ENCODE data around the gene SERTAD4. TPM values are rescaled to one million over a fixed set of nuclear protein-coding genes. Genes with fewer than 3 reads are reported as not detected.

Gene SERTAD4
- total RNA-seq, 1 donor: 2.9 TPM

DNA sequence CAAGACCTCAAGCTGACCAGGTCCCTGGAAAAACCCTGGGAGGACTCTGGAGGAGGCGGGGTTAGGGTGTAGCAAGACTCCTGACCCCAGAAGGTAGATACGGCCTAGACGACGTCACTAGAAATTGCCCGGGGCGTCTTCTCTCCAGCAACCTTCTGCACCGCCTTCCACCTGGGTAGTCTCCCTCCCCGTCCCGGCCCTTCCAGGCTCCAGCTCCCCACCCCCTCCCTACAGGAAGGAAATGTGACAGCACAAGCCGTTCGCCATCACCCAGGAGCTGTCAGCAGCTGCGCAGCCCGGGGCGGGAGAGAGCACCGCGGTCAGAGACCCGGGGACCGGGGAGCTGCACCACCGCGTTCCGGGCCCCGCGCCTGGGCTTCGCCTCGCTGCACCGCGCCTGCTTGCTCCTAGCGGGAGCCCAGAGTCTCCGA, 20.0 kb downstream of the SERTAD4 start:
- H3K9me3 ChIP-seq (ENCODE audit: low read depth, low read length): no peaks in the 10 kb centered on the region
- no peak overlapping the region for H2AFZ ChIP-seq (ENCODE audit: low read length)
- H3K4me3 ChIP-seq (ENCODE audit: insufficient read depth, low read length): no peak overlapping the region
- H4K20me1 ChIP-seq (ENCODE audit: insufficient read depth, low read length): no peaks in the 10 kb centered on the region
- DNase-seq (ENCODE audit: insufficient read length, low spot score, missing footprints): no peak
- peaks cover 13% of the 10 kb centered on the region for H3K4me1 ChIP-seq (ENCODE audit: insufficient read depth, low read length)
- TF ChIP-seq, protein P1, sequence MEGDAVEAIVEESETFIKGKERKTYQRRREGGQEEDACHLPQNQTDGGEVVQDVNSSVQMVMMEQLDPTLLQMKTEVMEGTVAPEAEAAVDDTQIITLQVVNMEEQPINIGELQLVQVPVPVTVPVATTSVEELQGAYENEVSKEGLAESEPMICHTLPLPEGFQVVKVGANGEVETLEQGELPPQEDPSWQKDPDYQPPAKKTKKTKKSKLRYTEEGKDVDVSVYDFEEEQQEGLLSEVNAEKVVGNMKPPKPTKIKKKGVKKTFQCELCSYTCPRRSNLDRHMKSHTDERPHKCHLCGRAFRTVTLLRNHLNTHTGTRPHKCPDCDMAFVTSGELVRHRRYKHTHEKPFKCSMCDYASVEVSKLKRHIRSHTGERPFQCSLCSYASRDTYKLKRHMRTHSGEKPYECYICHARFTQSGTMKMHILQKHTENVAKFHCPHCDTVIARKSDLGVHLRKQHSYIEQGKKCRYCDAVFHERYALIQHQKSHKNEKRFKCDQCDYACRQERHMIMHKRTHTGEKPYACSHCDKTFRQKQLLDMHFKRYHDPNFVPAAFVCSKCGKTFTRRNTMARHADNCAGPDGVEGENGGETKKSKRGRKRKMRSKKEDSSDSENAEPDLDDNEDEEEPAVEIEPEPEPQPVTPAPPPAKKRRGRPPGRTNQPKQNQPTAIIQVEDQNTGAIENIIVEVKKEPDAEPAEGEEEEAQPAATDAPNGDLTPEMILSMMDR (IDR thresholded peaks at IDR 0.05; ENCODE audit: extremely low read depth, low read depth, low read length): no peak
- peaks cover 38% of the 10 kb centered on the region for H3K27me3 ChIP-seq (ENCODE audit: insufficient read depth, low read length)
- no peak overlapping the region for H3K4me2 ChIP-seq (ENCODE audit: insufficient read depth, low read length)
- H3K27ac ChIP-seq (ENCODE audit: low read depth, low read length): no peak overlapping the region
- no peaks in the 10 kb centered on the region for H3K36me3 ChIP-seq (ENCODE audit: insufficient read depth, low read length)
- H3K79me2 ChIP-seq (ENCODE audit: insufficient read depth, low read length): no peaks in the 10 kb centered on the region

DNA sequence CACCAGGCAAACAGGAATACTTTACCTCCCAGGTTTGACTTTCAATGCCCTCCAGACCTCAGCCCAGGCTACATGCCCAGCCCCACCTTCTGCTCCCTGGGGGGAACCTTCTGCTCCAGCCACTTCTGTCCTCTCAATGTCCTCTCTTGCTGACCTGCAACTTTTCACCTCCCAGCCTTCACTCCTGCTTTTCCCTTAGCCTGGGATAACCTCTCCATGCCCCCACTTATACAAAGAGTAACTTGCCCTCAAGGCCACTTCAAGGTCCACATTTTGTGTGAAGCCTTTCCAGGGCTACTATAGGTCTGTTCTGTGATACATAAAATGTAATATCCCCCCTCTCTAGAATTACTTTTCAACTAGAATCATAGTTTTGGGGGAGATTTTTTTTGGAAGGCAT, 21.7 kb downstream of the SERTAD4 start:
- H3K27me3 ChIP-seq (ENCODE audit: insufficient read depth, low read length): peaks cover 36% of the 10 kb centered on the region
- H3K36me3 ChIP-seq (ENCODE audit: insufficient read depth, low read length): no peaks in the 10 kb centered on the region
- no peak for DNase-seq (ENCODE audit: insufficient read length, low spot score, missing footprints)
- no peak overlapping the region for H3K4me3 ChIP-seq (ENCODE audit: insufficient read depth, low read length)
- no peaks in the 10 kb centered on the region for H4K20me1 ChIP-seq (ENCODE audit: insufficient read depth, low read length)
- TF ChIP-seq, protein P1 (IDR thresholded peaks at IDR 0.05; ENCODE audit: extremely low read depth, low read depth, low read length): no peak
- no peaks in the 10 kb centered on the region for H3K9me3 ChIP-seq (ENCODE audit: low read depth, low read length)
- H3K4me1 ChIP-seq (ENCODE audit: insufficient read depth, low read length): peaks cover 21% of the 10 kb centered on the region
- no peak overlapping the region for H2AFZ ChIP-seq (ENCODE audit: low read length)
- H3K4me2 ChIP-seq (ENCODE audit: insufficient read depth, low read length): no peak overlapping the region
- no peaks in the 10 kb centered on the region for H3K79me2 ChIP-seq (ENCODE audit: insufficient read depth, low read length)
- H3K27ac ChIP-seq (ENCODE audit: low read depth, low read length): no peak overlapping the region

DNA sequence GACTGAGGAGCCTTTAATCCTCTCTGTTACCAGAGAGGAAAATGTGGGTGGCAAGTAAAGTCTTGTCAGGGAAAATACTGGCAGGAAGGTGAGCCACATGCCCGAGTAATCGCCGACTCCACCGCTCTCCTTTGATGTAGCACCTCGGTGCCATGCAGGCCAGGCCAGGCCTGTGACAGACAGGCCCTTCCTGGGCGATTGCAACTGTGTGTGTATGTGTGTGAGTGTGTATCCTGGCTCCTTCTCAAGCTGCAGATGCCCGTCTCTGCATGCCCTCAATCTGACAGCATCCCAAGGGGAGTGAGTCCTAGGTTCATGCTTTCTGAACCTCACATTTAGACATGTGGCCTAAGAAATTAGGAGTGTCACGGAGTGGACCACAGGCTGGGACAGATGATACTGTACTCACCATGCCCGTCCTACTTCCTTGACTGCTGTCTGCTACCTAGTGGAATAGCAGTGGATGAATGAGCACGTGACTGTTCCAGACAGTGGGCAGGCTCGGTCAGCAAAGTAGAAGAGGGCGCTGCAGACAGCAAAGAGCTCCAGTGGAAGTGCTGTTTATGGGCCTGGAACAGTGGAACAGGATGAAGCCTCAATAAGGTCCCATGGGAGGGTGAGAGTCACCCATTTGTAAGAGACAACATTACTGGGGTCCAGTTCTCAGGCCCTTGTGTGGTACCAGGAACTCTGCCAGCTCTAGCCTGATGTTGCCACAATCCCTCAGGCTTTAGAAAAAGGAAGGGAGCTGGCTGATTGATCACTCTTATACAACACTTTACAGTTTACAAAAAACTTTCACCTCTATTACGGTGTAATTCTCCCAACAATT, 25.3 kb downstream of the SERTAD4 start:
- Histone ChIP-seq H2AFZ (ENCODE audit: low read length) (peak overlapping the region; percentile 2), H3K4me1 (ENCODE audit: insufficient read depth, low read length) (peaks cover 38% of the 10 kb centered on the region)
- DNase-seq (ENCODE audit: insufficient read length, low spot score, missing footprints): no peak

DNA sequence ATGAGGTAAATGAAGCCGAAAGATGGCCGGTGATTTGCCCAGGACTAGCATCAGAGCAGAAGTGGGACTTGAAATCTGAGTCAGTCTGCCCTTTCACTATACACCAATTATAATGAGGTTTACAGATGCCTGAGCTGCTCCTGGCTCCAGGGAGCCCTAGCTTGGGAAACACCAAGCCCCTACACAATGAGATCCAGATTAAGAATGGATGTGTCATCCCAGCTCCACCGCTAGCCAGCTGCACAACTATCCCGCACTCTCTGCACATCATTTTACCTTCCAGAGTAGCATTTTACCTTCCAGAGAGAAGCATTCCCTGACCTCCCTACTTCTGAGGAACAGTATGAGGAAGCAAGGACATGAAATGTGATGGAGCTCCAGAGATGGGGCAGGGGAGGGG, 27.0 kb downstream of the SERTAD4 start:
- Histone ChIP-seq H2AFZ (ENCODE audit: low read length) (no peak overlapping the region), H3K4me2 (ENCODE audit: insufficient read depth, low read length) (peak overlapping the region; percentile 6), H3K27ac (ENCODE audit: low read depth, low read length) (no peak overlapping the region), H3K4me1 (ENCODE audit: insufficient read depth, low read length) (peaks cover 55% of the 10 kb centered on the region), H3K36me3 (ENCODE audit: insufficient read depth, low read length) (no peaks in the 10 kb centered on the region), H3K27me3 (ENCODE audit: insufficient read depth, low read length) (peaks cover 6% of the 10 kb centered on the region), H3K9me3 (ENCODE audit: low read depth, low read length) (no peaks in the 10 kb centered on the region), H4K20me1 (ENCODE audit: insufficient read depth, low read length) (no peaks in the 10 kb centered on the region), H3K79me2 (ENCODE audit: insufficient read depth, low read length) (no peaks in the 10 kb centered on the region), H3K4me3 (ENCODE audit: insufficient read depth, low read length) (no peak overlapping the region)
- TF ChIP-seq, protein P1 (IDR thresholded peaks at IDR 0.05; ENCODE audit: extremely low read depth, low read depth, low read length): no peak
- peak; percentile 92 for DNase-seq (ENCODE audit: insufficient read length, low spot score, missing footprints)

More for the DNA sequence above, 25.3 kb downstream of the SERTAD4 start:
- Histone ChIP-seq H3K36me3 (ENCODE audit: insufficient read depth, low read length) (no peaks in the 10 kb centered on the region), H3K4me2 (ENCODE audit: insufficient read depth, low read length) (no peak overlapping the region), H3K4me3 (ENCODE audit: insufficient read depth, low read length) (no peak overlapping the region), H4K20me1 (ENCODE audit: insufficient read depth, low read length) (no peaks in the 10 kb centered on the region), H3K9me3 (ENCODE audit: low read depth, low read length) (no peaks in the 10 kb centered on the region), H3K27ac (ENCODE audit: low read depth, low read length) (no peak overlapping the region), H3K79me2 (ENCODE audit: insufficient read depth, low read length) (no peaks in the 10 kb centered on the region), H3K27me3 (ENCODE audit: insufficient read depth, low read length) (peaks cover 17% of the 10 kb centered on the region)
- TF ChIP-seq, protein P1 (IDR thresholded peaks at IDR 0.05; ENCODE audit: extremely low read depth, low read depth, low read length): peak; percentile 13

All from osteoblast (primary cell).